SU-DHL-6 (cell line): Measurements from ENCODE around the gene APCDD1.
"Not testable (repeated sequence)": the region's sequence is repeated elsewhere in the genome, so short reads cannot be mapped to it uniquely, and the experiment has no call there.

Experiments used
- H2AFZ ChIP-seq: fragments of 200-600 bp; sonication (generic); 2 replicates; pipeline ENCODE4 v1.6.1; 2014; ENCODE audit warnings: low read depth, mild to moderate bottlenecking, moderate library complexity, mixed read lengths, antibody characterized with exemption, low read length; ENCODE audit not compliant: severe bottlenecking
- H3F3A ChIP-seq: fragments of 200-600 bp; shearing (Covaris generic); 2 replicates; pipeline ENCODE4 v1.6.0; 2016; ENCODE audit warnings: antibody characterized with exemption, mild to moderate bottlenecking; ENCODE audit not compliant: insufficient read depth
- H3K27ac ChIP-seq: fragments of 200-600 bp; sonication (generic); 2 replicates; pipeline ENCODE4 v1.5.1; 2016; ENCODE audit warnings: low read depth, mild to moderate bottlenecking, low read length, moderate library complexity, mixed read lengths
- H3K27me3 ChIP-seq: fragments of 200-600 bp; sonication (generic), shearing (Covaris generic); 2 replicates; pipeline ENCODE4 v1.6.0; 2014; ENCODE audit warnings: mild to moderate bottlenecking, low read length
- H3K36me3 ChIP-seq: fragments of 200-600 bp; sonication (generic); 2 replicates; pipeline ENCODE4 v1.6.1; 2014; ENCODE audit warnings: mild to moderate bottlenecking, low read length, mixed read lengths
- H3K4me2 ChIP-seq: fragments of 300-600, 200-600 bp; shearing (Covaris generic), sonication (generic); 2 replicates; pipeline ENCODE4 v1.6.0; 2014; ENCODE audit warnings: low read length, low read depth, mild to moderate bottlenecking; ENCODE audit not compliant: poor library complexity, severe bottlenecking
- H3K4me3 ChIP-seq: fragments of 200-600 bp; sonication (generic); 2 replicates; pipeline ENCODE4 v1.5.1; 2014; ENCODE audit warnings: antibody characterized with exemption, low read length, mild to moderate bottlenecking, mixed read lengths; ENCODE audit not compliant: insufficient read depth, poor library complexity, severe bottlenecking
- H3K79me2 ChIP-seq: fragments of 200-600 bp; sonication (generic); 2 replicates; pipeline ENCODE4 v1.6.1; 2014; ENCODE audit warnings: mild to moderate bottlenecking, low read length, moderate library complexity; ENCODE audit not compliant: insufficient read depth
- H3K9ac ChIP-seq: fragments of 200-600 bp; sonication (generic); 2 replicates; pipeline ENCODE4 v1.7.0; 2014; ENCODE audit warnings: mild to moderate bottlenecking, low read length
- H3K9me2 ChIP-seq: fragments of 200-600 bp; sonication (generic); replicated peaks from 2 replicates; pipeline ENCODE4 v1.6.1; 2014; ENCODE audit warnings: low read length; ENCODE audit not compliant: insufficient read depth
- H3K9me3 ChIP-seq: fragments of 200-600 bp; sonication (generic); 2 replicates; pipeline ENCODE4 v1.6.1; 2014; ENCODE audit warnings: low read length, mixed read lengths; ENCODE audit not compliant: insufficient read depth
- H4K20me1 ChIP-seq: fragments of 200-600 bp; sonication (generic); 2 replicates; pipeline ENCODE4 v1.6.1; 2014; ENCODE audit warnings: low read depth, mild to moderate bottlenecking, antibody characterized with exemption, low read length, moderate library complexity, mixed read lengths
- EZH2phosphoT487 ChIP-seq: fragments of 200-600 bp; sonication (generic), shearing (Covaris generic); conservative IDR thresholded peaks from 2 replicates; pipeline ENCODE4 v1.6.1; 2018; ENCODE audit warnings: mild to moderate bottlenecking, antibody characterized with exemption, low read length, moderate library complexity, mixed read lengths
- TF ChIP-seq, protein P1 (sequence below): fragments of 200-600 bp; sonication (generic); IDR thresholded peaks from one replicate; pipeline ENCODE4 v1.5.1; 2017; ENCODE audit warnings: antibody characterized with exemption, mild to moderate bottlenecking, low read length, moderate library complexity; ENCODE audit not compliant: insufficient read depth, poor library complexity, severe bottlenecking

The APCDD1 gene

DNA sequence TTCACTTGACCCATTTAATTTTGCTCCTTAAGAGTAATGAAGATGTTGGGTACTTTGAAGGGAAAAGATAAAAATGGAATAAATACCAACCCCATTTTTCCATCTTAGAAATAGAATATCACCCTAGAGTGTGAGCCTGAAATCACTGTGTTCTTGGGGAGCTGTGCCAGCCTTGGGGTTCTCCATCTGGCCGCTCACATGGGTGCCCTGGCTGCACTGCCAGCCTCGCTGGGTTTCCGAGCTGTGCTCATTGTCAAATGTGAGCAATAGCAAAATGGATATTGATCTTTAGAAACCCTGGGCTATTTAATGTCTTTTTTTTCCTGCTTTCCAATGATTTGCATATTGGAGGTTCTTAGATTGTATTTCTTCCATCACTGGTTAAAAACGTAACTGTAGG, 9.3 kb downstream of the APCDD1 start:
- no peak overlapping the region for H3K27ac ChIP-seq
- H3K27me3 ChIP-seq, result no peaks in the 10 kb centered on the region
- no peak overlapping the region for H2AFZ ChIP-seq
- no peaks in the 10 kb centered on the region for H4K20me1 ChIP-seq
- H3K4me2 ChIP-seq, result no peak overlapping the region
- TF ChIP-seq EZH2phosphoT487, result no peak
- TF ChIP-seq, protein P1, sequence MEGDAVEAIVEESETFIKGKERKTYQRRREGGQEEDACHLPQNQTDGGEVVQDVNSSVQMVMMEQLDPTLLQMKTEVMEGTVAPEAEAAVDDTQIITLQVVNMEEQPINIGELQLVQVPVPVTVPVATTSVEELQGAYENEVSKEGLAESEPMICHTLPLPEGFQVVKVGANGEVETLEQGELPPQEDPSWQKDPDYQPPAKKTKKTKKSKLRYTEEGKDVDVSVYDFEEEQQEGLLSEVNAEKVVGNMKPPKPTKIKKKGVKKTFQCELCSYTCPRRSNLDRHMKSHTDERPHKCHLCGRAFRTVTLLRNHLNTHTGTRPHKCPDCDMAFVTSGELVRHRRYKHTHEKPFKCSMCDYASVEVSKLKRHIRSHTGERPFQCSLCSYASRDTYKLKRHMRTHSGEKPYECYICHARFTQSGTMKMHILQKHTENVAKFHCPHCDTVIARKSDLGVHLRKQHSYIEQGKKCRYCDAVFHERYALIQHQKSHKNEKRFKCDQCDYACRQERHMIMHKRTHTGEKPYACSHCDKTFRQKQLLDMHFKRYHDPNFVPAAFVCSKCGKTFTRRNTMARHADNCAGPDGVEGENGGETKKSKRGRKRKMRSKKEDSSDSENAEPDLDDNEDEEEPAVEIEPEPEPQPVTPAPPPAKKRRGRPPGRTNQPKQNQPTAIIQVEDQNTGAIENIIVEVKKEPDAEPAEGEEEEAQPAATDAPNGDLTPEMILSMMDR, result no peak
- H3K4me3 ChIP-seq, result no peak overlapping the region
- H3K9me2 ChIP-seq, result no peaks in the 10 kb centered on the region
- no peaks in the 10 kb centered on the region for H3F3A ChIP-seq
- H3K9me3 ChIP-seq, result no peaks in the 10 kb centered on the region
- H3K36me3 ChIP-seq, result no peaks in the 10 kb centered on the region
- no peak overlapping the region for H3K9ac ChIP-seq
- no peaks in the 10 kb centered on the region for H3K79me2 ChIP-seq

DNA sequence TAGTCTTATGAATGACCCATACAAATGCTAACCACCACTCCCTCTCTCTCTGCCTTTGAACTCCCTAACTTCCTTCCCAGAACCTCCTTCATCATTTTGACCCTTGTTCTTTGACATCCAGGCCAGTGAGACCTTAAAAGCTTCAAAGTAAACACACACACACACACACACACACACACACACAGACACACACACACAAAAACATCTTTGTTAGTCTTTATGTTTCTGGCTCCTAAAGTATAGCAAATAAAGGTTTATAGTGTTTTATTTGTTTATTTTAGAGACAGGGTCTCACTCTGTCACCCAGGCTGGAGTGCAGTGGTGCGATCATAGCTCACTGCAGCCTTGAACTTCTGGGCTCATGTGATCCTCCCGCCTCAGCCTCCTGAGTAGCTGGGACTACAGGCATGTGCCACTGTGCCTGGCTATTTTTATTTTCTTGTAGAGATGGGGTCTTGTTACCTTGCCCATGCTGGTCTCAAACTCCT, 9.8 kb downstream of the APCDD1 start:
- H3K79me2 ChIP-seq, H3K9ac ChIP-seq, H3K36me3 ChIP-seq, H3K4me2 ChIP-seq, H3F3A ChIP-seq, H3K27me3 ChIP-seq, H4K20me1 ChIP-seq, H3K27ac ChIP-seq, H3K4me3 ChIP-seq, H3K9me3 ChIP-seq, H3K9me2 ChIP-seq, H2AFZ ChIP-seq: not testable (repeated sequence)

DNA sequence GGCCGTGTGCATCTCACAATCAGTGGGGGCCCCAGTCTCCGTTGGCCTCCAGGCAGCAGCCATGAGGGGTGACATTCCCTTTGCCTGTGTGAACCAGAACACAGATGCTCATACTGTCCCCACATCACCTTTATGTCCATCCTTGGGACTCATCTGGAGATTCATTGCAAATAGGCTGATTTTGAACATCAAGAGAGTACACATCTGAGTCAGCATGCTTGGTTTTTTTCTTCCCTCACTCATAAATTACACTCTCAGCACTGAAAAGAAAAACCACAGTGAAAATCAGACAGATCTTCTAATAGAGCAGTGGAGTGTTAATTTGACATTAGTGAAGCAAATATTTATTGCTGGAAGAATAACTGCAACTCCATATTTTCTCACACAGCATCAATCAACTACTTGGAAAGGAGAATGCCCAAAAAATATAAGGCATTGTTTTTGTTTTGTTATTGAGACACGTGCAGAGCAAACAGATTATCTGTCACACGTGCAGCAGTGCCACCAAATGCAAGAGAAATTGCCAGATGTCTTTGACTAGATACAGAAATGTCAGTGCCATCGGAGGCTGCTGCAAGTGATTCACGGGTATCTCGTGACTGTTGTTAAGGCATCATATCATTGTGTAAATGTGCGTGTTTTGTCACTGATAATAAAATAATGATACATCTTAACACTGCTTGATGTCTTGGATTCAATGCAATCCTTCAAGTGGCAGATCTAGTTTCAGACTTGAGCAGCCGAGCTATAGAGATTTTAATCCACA, 10.9 kb downstream of the APCDD1 start:
- no peak for TF ChIP-seq EZH2phosphoT487
- TF ChIP-seq, protein P1, result no peak
- H3K4me3 ChIP-seq, result no peak overlapping the region
- no peaks in the 10 kb centered on the region for H4K20me1 ChIP-seq
- no peak overlapping the region for H2AFZ ChIP-seq
- H3K27me3 ChIP-seq, result no peaks in the 10 kb centered on the region
- no peak overlapping the region for H3K27ac ChIP-seq
- H3K4me2 ChIP-seq, result no peak overlapping the region
- H3K36me3 ChIP-seq, result no peaks in the 10 kb centered on the region
- no peaks in the 10 kb centered on the region for H3F3A ChIP-seq
- no peaks in the 10 kb centered on the region for H3K79me2 ChIP-seq
- H3K9me3 ChIP-seq, result no peaks in the 10 kb centered on the region
- no peaks in the 10 kb centered on the region for H3K9me2 ChIP-seq
- H3K9ac ChIP-seq, result no peak overlapping the region

DNA sequence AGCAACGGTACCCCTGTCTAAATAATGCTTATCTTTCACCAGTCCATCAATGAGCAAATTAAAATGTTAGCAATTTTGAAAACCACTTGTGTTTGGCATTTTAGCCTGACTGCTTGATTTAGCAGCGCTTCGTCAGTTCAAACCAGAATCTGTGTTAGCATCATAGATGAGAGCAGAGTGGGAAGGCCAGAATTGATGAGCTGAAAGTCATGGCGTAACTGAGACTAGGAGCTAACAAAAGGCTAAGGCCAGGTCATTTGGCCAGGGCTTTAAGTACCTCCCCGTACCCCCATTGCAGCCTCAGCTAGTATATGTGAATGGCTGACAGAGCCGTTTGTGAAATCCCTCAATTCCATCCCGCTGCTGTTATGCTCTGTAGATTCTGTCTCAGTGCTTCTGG, 16.0 kb downstream of the APCDD1 start:
- Histone ChIP-seq H3K4me3 (no peak overlapping the region), H3K27me3 (no peaks in the 10 kb centered on the region), H3K36me3 (no peaks in the 10 kb centered on the region), H4K20me1 (no peaks in the 10 kb centered on the region), H3K27ac (no peak overlapping the region), H3K79me2 (no peaks in the 10 kb centered on the region), H3K4me2 (no peak overlapping the region), H3K9ac (no peak overlapping the region), H3K9me3 (no peaks in the 10 kb centered on the region), H3K9me2 (no peaks in the 10 kb centered on the region), H2AFZ (no peak overlapping the region), H3F3A (no peaks in the 10 kb centered on the region)
- TF ChIP-seq EZH2phosphoT487, result no peak
